Loucy (cell line): ENCODE data around the gene DDX10.

Experiments used
- H2AFZ ChIP-seq: fragments of 200-600 bp; sonication (generic); 2 replicates; pipeline ENCODE4 v1.6.0; 2016; ENCODE audit warnings: antibody characterized with exemption, mild to moderate bottlenecking, low read length, moderate library complexity
- H3F3A ChIP-seq: fragments of 200-600 bp; 2 replicates; pipeline ENCODE4 v1.6.0; 2016; ENCODE audit warnings: antibody characterized with exemption, low read depth, mild to moderate bottlenecking
- H3K27me3 ChIP-seq: fragments of 200-600 bp; sonication (generic); 2 replicates; pipeline ENCODE4 v1.6.1; 2014; ENCODE audit warnings: low read length, mild to moderate bottlenecking; ENCODE audit not compliant: insufficient read depth, poor library complexity, severe bottlenecking
- H3K36me3 ChIP-seq: fragments of 200-600 bp; sonication (generic); 2 replicates; pipeline ENCODE4 v1.6.1; 2016; ENCODE audit warnings: low read length; ENCODE audit not compliant: insufficient read depth
- H3K4me1 ChIP-seq: fragments of 200-600 bp; sonication (generic); 2 replicates; pipeline ENCODE4 v1.5.1; 2014; ENCODE audit warnings: low read length, mild to moderate bottlenecking; ENCODE audit not compliant: insufficient read depth, poor library complexity, severe bottlenecking
- H3K4me2 ChIP-seq: fragments of 200-600 bp; sonication (generic); 2 replicates; pipeline ENCODE4 v1.6.0; 2014; ENCODE audit warnings: antibody characterized with exemption, low read length, low read depth, mild to moderate bottlenecking; ENCODE audit not compliant: poor library complexity, severe bottlenecking
- H3K4me3 ChIP-seq: fragments of 200-600 bp; sonication (generic); 2 replicates; pipeline ENCODE4 v1.5.1; 2014; ENCODE audit warnings: low read length, mild to moderate bottlenecking, mixed read lengths; ENCODE audit not compliant: poor library complexity, severe bottlenecking
- H3K79me2 ChIP-seq: fragments of 200-600 bp; sonication (generic); 2 replicates; pipeline ENCODE4 v1.6.1; 2014; ENCODE audit warnings: low read length; ENCODE audit not compliant: insufficient read depth
- H3K9ac ChIP-seq: fragments of 200-600 bp; sonication (generic); 2 replicates; pipeline ENCODE4 v1.6.0; 2014; ENCODE audit warnings: mild to moderate bottlenecking, low read depth, low read length, moderate library complexity; ENCODE audit not compliant: poor library complexity, severe bottlenecking
- H3K9me2 ChIP-seq: fragments of 200-600 bp; sonication (generic); replicated peaks from 2 replicates; pipeline ENCODE4 v1.6.1; 2016; ENCODE audit warnings: low read depth, low read length, mixed read lengths
- H3K9me3 ChIP-seq: fragments of 200-600 bp; sonication (generic); 2 replicates; pipeline ENCODE4 v1.6.1; 2014; ENCODE audit warnings: mild to moderate bottlenecking, antibody characterized with exemption, low read length, low read depth; ENCODE audit not compliant: insufficient read depth
- H4K20me1 ChIP-seq: fragments of 200-600 bp; sonication (generic); 2 replicates; pipeline ENCODE4 v1.6.0; 2014; ENCODE audit warnings: antibody characterized with exemption, low read length, mild to moderate bottlenecking; ENCODE audit not compliant: insufficient read depth, poor library complexity, severe bottlenecking
- CTCF ChIP-seq: fragments of 200-600 bp; sonication (generic); conservative IDR thresholded peaks from 2 replicates; pipeline ENCODE4 v1.5.1; 2014; ENCODE audit warnings: mild to moderate bottlenecking, antibody characterized with exemption, low read length
- EZH2phosphoT487 ChIP-seq: fragments of 200-600 bp; IDR thresholded peaks from 2 replicates; pipeline ENCODE4 v1.6.1; 2018; ENCODE audit warnings: antibody characterized with exemption, mild to moderate bottlenecking, moderate library complexity, borderline replicate concordance

DDX10 gene

GRCh38 chr11:108768370-108768769 lies 103.5 kb downstream of the DDX10 start:
- no peaks in the 10 kb centered on the region for H4K20me1 ChIP-seq
- no peaks in the 10 kb centered on the region for H3K9me3 ChIP-seq
- TF ChIP-seq EZH2phosphoT487 (no peak), CTCF (no peak)
- H3K79me2 ChIP-seq: no peaks in the 10 kb centered on the region; the same call in 1 of the 2 replicates
- no peak overlapping the region for H2AFZ ChIP-seq
- no peaks in the 10 kb centered on the region for H3K9me2 ChIP-seq
- no peak overlapping the region for H3K9ac ChIP-seq
- H3K4me1 ChIP-seq: no peaks in the 10 kb centered on the region
- H3K27me3 ChIP-seq: no peaks in the 10 kb centered on the region
- H3K36me3 ChIP-seq: no peaks in the 10 kb centered on the region
- H3K4me3 ChIP-seq: no peak overlapping the region
- no peaks in the 10 kb centered on the region for H3F3A ChIP-seq
- no peak overlapping the region for H3K4me2 ChIP-seq

GRCh38 chr11:108768964-108769363 lies 104.1 kb downstream of the DDX10 start:
- Histone ChIP-seq H3K9me3 (no peaks in the 10 kb centered on the region), H3K4me2 (no peak overlapping the region), H3K4me1 (no peaks in the 10 kb centered on the region), H3K4me3 (no peak overlapping the region), H3K79me2 (no peaks in the 10 kb centered on the region; the same call in 1 of the 2 replicates), H3K27me3 (no peaks in the 10 kb centered on the region), H3K9me2 (no peaks in the 10 kb centered on the region), H3F3A (no peaks in the 10 kb centered on the region), H4K20me1 (no peaks in the 10 kb centered on the region), H2AFZ (no peak overlapping the region), H3K9ac (no peak overlapping the region), H3K36me3 (no peaks in the 10 kb centered on the region)
- TF ChIP-seq EZH2phosphoT487 (no peak), CTCF (no peak)

GRCh38 chr11:108774037-108774730 lies 109.3 kb downstream of the DDX10 start:
- no peaks in the 10 kb centered on the region; the same call in 1 of the 2 replicates for H3K79me2 ChIP-seq
- no peak overlapping the region for H3K4me2 ChIP-seq
- TF ChIP-seq EZH2phosphoT487 (no peak), CTCF (no peak)
- no peaks in the 10 kb centered on the region for H4K20me1 ChIP-seq
- no peaks in the 10 kb centered on the region for H3K36me3 ChIP-seq
- no peak overlapping the region for H2AFZ ChIP-seq
- no peaks in the 10 kb centered on the region for H3K4me1 ChIP-seq
- no peaks in the 10 kb centered on the region for H3F3A ChIP-seq
- no peaks in the 10 kb centered on the region for H3K9me3 ChIP-seq
- no peak overlapping the region for H3K9ac ChIP-seq
- no peaks in the 10 kb centered on the region for H3K27me3 ChIP-seq
- no peak overlapping the region for H3K4me3 ChIP-seq
- H3K9me2 ChIP-seq: no peaks in the 10 kb centered on the region
